Mesothelial cell of epicardium (in vitro differentiated cells): ENCODE results near the gene ATCAY. TPM values are rescaled to one million over a fixed set of nuclear protein-coding genes. Genes with fewer than 3 reads are reported as not detected.
"Not testable (repeated sequence)": the region's sequence is repeated elsewhere in the genome, so short reads cannot be mapped to it uniquely, and the experiment has no call there.

Source experiments
- DNase-seq, 2 experiments: peaks; one replicate each; pipeline ENCODE4 v3.0.0; 2021; ENCODE audit warnings: low spot score in 2 of 2; ENCODE audit not compliant: unreplicated experiment in 2 of 2
- H3K27ac Mint-ChIP-seq: 2 replicates; pipeline ENCODE4 v1.8.0; 2021; ENCODE audit warnings: mixed read lengths
- H3K27me3 Mint-ChIP-seq: 2 replicates; pipeline ENCODE4 v1.8.0; 2021; ENCODE audit warnings: low read depth, mixed read lengths
- H3K36me3 Mint-ChIP-seq: 2 replicates; pipeline ENCODE4 v1.8.0; 2021; ENCODE audit warnings: mixed read lengths
- H3K4me1 Mint-ChIP-seq: 2 replicates; pipeline ENCODE4 v1.8.0; 2021; ENCODE audit warnings: mixed read lengths
- H3K4me3 Mint-ChIP-seq: 2 replicates; pipeline ENCODE4 v1.8.0; 2021; ENCODE audit warnings: mild to moderate bottlenecking, moderate library complexity, mixed read lengths
- H3K9me3 Mint-ChIP-seq: 2 replicates; pipeline ENCODE4 v1.8.0; 2021; ENCODE audit warnings: mixed read lengths
- CTCF ChIP-seq: fragments of 200-600 bp; sonication (generic); IDR thresholded peaks from one replicate; pipeline ENCODE4 v1.5.0; 2021; ENCODE audit warnings: antibody characterized with exemption; ENCODE audit not compliant: unreplicated experiment
- total RNA-seq: library from RNA; stranded (reverse); gene quantifications from 3 replicates; pipeline ENCODE4 v1.2.1, GENCODE V29; 2021

ATCAY gene
- total RNA-seq, 1 donor from 2014 or later, result not detected

DNA sequence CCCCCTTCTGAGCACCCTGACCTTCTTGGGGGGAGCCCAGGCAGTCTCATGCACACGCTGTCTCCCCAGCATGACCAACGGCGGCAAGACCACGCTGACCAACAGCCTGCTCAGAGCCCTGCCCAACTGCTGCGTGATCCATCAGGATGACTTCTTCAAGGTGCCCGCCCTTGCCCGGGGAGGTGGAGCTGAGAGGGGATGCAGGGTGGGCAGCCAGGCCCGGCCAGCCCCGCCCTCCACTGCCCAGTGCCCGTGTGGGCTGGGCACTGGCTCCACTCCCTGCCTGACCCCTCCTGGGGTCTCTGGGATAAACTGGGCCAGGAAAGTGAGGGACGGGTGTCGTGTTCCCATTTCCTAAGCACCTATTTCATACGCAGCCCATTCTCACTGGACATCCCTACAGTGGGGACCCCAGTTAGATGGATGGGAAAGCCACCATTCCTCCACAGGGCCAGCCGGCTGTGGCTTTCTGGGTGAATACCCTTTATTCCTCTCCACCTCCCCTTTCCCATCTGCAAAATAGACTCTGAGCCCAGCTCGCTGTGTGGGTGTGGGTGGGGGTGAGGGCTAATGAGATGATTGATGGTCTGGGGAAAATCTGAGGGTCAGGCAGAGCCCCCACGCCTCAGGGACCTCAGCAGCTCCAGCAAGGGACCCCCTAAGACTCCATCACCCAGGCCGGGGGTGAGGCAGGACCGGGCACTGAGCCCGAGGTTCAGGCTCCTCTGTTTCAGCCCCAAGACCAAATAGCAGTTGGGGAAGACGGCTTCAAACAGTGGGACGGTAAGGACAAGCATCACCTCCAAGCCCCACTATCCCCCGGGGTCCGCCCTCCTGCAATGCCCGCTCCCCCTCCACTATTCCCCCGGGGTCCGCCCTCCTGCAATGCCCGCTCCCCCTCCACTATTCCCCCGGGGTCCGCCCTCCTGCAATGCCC lies 56.3 kb downstream of the ATCAY start:
- peaks cover 23% of the 10 kb centered on the region for H3K27me3 Mint-ChIP-seq
- DNase-seq, result no peak

DNA sequence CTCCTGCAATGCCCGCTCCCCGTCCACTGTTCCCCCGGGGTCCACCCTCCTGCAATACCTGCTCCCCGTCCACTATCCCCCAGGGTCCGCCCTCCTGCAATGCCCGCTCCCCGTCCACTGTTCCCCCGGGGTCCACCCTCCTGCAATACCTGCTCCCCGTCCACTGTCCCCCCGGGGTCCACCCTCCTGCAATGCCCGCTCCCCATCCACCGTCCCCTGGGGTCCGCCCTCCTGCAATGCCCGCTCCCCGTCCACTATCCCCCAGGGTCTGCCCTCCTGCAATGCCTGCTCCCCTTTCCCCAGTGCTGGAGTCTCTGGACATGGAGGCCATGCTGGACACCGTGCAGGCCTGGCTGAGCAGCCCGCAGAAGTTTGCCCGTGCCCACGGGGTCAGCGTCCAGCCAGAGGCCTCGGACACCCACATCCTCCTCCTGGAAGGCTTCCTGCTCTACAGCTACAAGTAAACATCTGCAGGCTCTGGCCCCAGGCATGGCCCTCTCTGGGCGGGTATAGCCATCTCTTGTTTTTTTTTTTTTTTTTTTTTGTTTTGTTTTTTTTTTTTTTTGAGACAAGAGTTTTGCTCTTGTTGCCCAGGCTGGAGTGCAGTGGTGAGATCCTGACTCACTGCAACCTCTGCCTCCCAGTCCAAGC lies 57.9 kb downstream of the ATCAY start:
- not testable (repeated sequence) for H3K4me1 Mint-ChIP-seq, DNase-seq, H3K36me3 Mint-ChIP-seq, H3K9me3 Mint-ChIP-seq, H3K27ac Mint-ChIP-seq, H3K4me3 Mint-ChIP-seq
- peaks cover 15% of the 10 kb centered on the region for H3K27me3 Mint-ChIP-seq

More for the DNA sequence above, 56.3 kb downstream of the ATCAY start:
- no peak overlapping the region for H3K4me3 Mint-ChIP-seq
- no peak for TF ChIP-seq CTCF
- no peaks in the 10 kb centered on the region for H3K36me3 Mint-ChIP-seq
- no peak overlapping the region for H3K27ac Mint-ChIP-seq
- H3K4me1 Mint-ChIP-seq, result peaks cover 2% of the 10 kb centered on the region
- no peaks in the 10 kb centered on the region for H3K9me3 Mint-ChIP-seq

- H3K9me3 Mint-ChIP-seq, result no peaks in the 10 kb centered on the region
- H3K27ac Mint-ChIP-seq, result no peak overlapping the region
- no peak for DNase-seq
- H3K27me3 Mint-ChIP-seq, result no peaks in the 10 kb centered on the region
- H3K4me3 Mint-ChIP-seq, result no peak overlapping the region
- no peaks in the 10 kb centered on the region for H3K36me3 Mint-ChIP-seq
- no peaks in the 10 kb centered on the region for H3K4me1 Mint-ChIP-seq
- TF ChIP-seq CTCF, result no peak
Observed at GRCh38 chr19:3942790-3943409, 62.4 kb downstream of the ATCAY start.

- TF ChIP-seq CTCF, result no peak
- H3K9me3 Mint-ChIP-seq, result no peaks in the 10 kb centered on the region
Observed at GRCh38 chr19:3944018-3944721, 63.7 kb downstream of the ATCAY start.

GRCh38 chr19:3945838-3946237 lies 65.4 kb downstream of the ATCAY start:
- Mint-ChIP-seq H3K9me3 (no peaks in the 10 kb centered on the region), H3K4me3 (no peak overlapping the region), H3K27me3 (no peaks in the 10 kb centered on the region), H3K4me1 (no peaks in the 10 kb centered on the region), H3K27ac (no peak overlapping the region), H3K36me3 (no peaks in the 10 kb centered on the region)
- TF ChIP-seq CTCF, result no peak
- no peak for DNase-seq

More at GRCh38 chr19:3944018-3944721, 63.7 kb downstream of the ATCAY start:
- no peaks in the 10 kb centered on the region for H3K4me1 Mint-ChIP-seq
- no peak overlapping the region for H3K4me3 Mint-ChIP-seq
- H3K27me3 Mint-ChIP-seq, result no peaks in the 10 kb centered on the region
- no peak for DNase-seq
- no peaks in the 10 kb centered on the region for H3K36me3 Mint-ChIP-seq
- no peak overlapping the region for H3K27ac Mint-ChIP-seq

GRCh38 chr19:3947316-3947933 lies 66.9 kb downstream of the ATCAY start:
- not testable (repeated sequence) for H3K27me3 Mint-ChIP-seq, DNase-seq, H3K4me1 Mint-ChIP-seq, H3K9me3 Mint-ChIP-seq, H3K4me3 Mint-ChIP-seq, H3K27ac Mint-ChIP-seq, H3K36me3 Mint-ChIP-seq
